GM21526 (cell line): ENCODE results near the gene METTL14.
A peak's percentile ranks its signal among the peaks of the same experiment; 100 is the strongest.

Experiments used
- ATAC-seq: cut with Tn5 transposase; IDR thresholded peaks from one replicate; pipeline ENCODE4 v1.9.1; 2021; ENCODE audit warnings: moderate library complexity; ENCODE audit not compliant: unreplicated experiment, low FRiP score

Gene METTL14

DNA sequence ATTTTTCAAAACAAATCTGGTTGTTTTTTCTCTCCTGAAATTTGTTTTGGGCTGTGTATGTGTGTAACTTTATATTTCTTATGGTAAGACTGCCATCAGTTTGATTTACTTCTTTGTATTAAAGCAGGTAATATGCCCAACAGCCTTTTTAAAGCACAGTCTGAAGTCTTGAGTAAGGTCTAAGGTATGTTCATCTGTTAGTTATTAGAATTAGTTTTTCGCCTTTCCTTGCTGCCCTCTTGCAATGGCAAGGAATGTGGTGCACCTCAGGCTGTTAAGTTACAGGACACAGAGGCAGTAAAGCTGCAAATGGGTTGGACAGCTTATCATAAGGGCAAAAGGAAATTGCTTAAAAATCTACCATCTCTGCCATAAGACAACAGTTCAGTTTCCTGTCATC lies 71.8 kb downstream of the METTL14 start:
- ATAC-seq = no peak

DNA sequence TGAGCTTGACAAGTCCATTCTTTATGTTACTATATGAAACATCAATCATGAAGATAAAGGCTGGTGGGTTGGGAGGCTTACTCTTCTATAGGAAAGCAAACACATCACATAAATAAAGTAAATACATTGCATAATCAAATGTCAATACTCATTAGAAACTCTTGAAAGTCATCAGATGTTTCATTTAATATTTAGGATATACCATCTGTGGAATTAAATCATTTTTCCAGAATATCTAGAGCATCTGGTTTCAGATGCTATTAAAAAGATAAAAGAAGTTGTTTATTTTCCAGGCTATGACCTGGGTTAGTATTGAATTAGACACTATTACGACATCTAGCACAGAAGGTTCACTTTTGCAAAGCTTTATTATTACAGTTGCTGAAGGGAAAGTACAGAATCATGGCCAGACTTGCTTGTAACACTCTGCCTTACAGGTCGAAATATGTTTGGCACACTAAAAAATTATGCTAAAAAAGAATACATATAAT lies 72.6 kb downstream of the METTL14 start:
- no peak for ATAC-seq

DNA sequence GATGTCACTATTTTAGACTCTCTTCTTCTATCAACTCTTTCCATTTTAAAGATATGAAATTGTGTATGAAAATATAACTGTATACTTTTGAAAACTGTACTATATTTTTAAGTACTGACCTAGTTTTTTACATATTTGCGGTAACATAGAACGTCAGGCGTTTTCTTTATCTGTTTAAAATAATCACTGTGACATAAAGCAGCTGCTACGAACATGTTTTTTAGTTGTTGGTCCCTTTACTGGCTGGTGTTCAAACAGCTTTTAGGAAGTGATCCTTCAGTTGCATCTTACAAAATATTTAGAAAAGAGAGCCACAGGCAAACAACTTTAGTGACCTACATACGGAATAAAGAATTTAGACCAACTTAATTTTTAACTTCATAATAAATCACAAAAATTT lies 73.1 kb downstream of the METTL14 start:
- no peak for ATAC-seq

DNA sequence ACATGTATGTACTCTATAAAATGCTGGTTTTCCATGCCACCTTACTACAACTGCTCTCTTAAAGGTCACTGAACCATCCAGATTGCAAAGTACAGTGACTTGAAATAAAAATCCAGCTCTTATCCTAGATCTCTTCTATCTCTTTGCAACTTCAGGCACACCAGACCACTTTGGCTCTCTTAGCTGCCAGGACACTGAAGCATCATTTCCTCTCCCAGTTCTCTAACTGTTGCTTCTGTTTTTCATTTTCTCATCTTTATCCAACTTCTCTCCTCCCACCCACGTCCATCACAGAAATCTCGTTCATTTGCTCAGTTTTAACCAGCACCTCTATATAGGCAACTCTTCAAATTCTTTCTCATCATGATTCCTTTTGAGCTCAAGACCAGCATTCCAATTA lies 74.3 kb downstream of the METTL14 start:
- ATAC-seq = no peak

DNA sequence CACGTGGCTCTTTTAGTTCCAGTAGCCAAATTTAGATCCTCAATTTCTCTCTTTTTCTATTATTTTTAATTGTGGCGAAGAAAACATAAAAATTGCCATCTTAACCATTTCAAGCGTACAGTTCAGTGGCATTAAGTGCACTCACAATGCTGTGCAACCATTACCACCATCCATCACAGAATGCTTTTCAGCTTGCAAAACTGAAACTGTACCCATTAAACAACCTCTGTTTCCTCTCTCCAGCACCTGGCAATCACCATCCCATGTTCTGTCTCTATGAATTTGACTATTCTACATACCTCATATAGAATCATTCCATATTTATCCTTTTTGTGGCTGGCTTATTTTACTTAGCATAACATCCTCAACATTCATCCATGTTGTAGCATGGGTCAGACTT lies 74.9 kb downstream of the METTL14 start:
- ATAC-seq = peak; percentile 39

DNA sequence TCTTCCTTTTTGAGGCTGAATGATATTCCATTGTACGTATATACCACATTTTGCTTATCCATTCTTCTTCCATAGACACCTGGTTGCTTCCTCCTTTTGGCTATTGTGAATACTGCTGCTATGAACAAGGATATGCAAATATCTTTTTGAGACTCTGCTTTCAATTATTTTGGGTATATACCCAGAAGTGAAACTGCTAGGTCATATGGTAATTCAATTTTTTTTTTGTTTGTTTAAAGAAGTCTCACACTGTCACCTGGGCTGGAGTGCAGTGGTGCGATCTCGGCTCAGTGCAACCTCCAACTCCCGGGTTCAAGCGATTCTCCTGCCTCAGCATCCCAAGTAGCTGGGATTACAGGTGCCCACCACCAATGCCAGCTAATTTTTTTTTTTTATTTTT lies 75.3 kb downstream of the METTL14 start:
- ATAC-seq = peak; percentile 97

DNA sequence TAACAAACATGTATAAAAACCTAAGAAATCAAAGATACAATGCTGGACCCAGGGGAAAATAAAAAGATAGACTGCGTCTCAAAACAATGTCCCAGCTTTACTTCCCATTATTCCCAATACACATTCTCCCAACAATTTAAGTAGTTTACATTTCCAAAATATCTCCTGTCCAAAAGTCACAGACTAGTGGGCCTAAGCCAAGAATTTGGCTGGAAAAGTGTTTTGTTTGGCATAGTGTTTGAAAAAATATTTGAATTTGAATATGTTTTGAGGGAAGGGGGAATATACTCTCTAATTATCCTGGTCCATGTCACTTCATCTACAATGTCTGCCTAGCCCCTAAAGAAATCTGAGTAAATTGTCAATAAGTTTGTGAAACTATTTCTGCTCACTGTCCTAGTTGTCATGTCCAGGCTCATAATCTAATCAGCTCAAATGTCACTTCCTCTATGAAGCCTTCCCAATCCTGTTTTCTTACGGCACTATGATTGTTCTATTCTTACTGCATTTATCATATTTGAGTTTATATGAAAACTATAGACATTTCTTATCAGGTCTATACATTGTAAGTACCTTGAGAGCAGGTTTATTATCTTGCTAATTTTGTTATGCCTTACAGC lies 76.3 kb downstream of the METTL14 start:
- ATAC-seq = no peak

DNA sequence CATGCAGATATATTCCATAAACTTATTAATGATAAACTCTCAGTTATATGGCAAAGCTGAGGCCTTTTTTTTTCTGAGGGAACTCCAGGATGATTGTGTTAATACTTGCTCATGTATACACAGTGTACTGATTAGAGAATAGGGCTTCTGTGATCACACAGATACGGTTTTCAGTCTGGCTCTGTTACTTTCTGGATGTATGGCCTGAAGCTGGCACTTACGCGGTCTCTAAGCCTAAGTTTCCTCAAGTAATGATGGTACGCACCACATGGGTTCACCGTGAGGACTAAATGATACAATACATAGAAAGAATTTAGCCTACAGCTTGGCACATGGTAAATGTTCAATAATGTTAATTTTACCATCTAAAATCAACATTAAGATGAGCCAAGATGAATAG lies 77.0 kb downstream of the METTL14 start:
- no peak for ATAC-seq

DNA sequence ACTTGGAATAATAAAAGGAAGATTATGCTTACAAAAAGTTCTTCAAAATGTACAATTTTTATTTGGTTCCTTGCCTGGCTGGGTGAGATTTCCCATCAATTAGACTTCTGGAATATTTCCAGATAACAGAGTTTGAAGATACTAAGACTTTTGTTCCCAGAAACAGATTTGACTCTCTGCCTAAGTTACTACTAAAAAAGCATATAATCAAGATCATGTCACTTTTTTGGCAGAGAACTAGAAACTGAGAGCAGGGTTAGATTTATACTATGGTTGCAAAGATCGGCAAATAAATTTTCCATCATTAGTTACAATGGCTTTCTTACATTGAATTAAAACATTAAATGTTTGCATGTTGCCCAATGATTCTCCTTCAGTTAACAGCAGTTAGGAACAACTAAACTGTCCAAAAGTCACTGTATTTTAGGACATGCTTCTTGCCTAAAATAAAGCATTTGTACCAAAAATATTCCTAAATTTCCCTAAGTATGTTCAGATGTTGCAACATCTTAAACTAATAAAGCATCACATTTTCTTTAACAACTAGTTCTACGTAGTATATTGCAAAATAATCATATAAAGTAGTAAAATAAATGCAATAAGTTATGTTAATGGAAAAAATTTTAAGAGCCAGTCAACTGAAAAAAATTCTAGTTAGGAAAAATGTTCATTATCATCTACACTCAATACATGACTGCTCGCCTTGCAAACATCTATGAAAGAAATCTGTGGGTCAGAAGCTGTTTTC lies 77.7 kb downstream of the METTL14 start:
- ATAC-seq = no peak
